Skeletal muscle tissue (tissue), 1 donor: ENCODE measurements around the gene IGHMBP2. TPM values are rescaled to one million over a fixed set of nuclear protein-coding genes. Genes with fewer than 3 reads are reported as not detected.

ENCODE experiments used
- total RNA-seq: library from RNA; depleted of rRNA; stranded (reverse); fragments of >200 nt; gene quantifications from one replicate; pipeline ENCODE4 v1.2.3, GENCODE V29; 2014

IGHMBP2 gene
- total RNA-seq, 1 donor from 2014 or later = 11.0 TPM

Other genes with a start within 250 kb of the IGHMBP2 start
- 1.0 TPM for gene GAL, start 219.3 kb upstream of the IGHMBP2 start, total RNA-seq
- gene TESMIN, start 152.4 kb upstream of the IGHMBP2 start, total RNA-seq = not detected
- gene CPT1A, start 62.0 kb upstream of the IGHMBP2 start, total RNA-seq = 11.5 TPM
- gene MRPL21, start 59 bp upstream of the IGHMBP2 start, total RNA-seq = 53.2 TPM
- gene MRGPRD, start 77.1 kb downstream of the IGHMBP2 start, total RNA-seq = not detected
- 16.7 TPM for gene MRGPRF, start 109.4 kb downstream of the IGHMBP2 start, total RNA-seq
- 6.8 TPM for gene TPCN2, start 145.0 kb downstream of the IGHMBP2 start, total RNA-seq